NCI-H128 (cell line): Measurements from ENCODE around the gene MPO.

Source experiments
- DNase-seq: peaks from one replicate; lab custom pipeline; 2025; ENCODE audit not compliant: unreplicated experiment; lab: John Stamatoyannopoulos, UW

MPO gene

DNA sequence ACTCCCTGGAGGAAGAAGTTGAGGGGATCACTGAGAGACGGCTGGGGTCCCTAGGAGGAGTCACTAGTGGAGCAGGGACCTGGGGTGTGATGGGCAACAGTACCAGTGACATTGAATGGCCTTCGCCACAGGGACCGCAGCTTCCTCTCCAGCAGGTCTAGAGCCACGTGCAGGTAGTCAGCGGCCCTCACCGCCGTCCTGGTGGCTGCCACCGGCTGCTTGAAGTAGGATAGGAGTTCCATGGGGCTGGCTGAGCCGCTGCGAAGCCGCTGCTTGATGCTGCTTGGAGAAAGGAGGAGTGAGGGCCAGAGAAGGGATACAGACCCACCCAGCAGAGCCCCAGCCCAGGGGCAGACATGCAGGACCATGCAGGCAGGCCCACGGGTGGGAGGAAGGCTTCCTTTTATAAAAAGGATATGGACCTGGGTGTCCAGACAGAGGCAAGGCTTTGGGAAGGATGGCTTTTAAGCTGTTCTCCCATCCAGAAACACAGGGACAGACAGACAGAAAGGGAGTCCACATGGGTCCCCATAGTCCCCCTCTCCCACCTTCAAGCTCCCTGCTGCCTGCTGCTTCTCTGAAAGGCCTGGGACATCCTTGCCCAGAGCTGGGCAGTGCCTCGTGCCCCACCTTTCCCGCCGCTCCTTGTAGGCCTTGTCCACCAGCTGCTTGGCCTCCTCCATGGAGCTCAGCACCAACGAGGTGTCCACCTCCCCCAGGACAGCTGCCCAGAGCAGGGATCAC lies 827 bp downstream of the MPO start:
- no peak for DNase-seq

DNA sequence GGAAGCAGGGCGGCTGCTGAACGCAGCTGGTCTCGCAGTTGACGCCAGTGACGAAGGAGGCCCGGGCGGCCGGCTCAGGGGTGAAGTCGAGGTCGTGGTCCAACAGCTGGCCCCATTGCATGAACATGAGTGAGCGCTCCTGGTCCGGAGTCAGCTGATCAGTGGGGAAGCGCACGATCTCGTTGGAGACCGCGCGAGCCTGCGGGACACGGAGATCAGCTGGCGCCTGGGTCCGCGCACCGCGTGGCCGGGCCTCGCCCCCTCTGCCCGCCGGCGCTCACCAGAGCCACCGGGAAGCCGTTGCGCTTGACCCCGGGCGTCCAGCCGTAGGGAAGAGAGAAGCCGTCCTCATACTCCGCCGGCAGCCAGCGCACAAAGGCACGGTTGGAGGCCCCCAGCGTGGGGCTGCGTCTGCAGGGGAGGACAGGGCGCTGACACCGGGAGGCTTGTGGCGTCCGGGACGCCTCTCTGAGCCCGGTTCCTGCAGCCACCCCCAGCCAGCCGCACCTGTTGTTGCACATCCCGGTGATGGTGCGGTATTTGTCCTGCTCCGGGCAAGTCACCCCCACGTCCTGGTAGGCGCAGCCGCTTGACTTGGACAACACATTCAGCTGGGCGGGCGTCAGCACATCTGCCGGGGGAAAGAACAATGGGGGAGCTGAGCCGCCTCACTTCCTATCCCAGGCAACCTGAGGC lies 1.6 kb downstream of the MPO start:
- no peak for DNase-seq

DNA sequence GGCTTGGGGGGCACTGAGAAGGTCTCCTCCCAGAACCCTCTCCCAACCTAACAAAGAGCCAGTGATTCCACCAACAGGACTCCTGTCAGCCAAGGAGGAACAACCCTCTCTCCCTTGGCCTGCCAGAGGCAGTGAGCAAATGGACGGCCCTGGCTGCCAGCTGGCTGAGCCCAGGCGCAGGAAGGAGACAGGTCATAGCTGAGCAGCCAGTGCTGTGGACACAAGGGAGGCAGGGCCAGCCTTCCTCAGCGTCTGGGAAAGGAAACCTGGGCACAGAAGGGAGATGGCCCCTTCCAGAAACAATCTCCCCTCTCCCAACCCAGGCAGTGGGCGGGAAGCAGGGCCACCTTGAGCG lies 2.1 kb downstream of the MPO start:
- no peak for DNase-seq

DNA sequence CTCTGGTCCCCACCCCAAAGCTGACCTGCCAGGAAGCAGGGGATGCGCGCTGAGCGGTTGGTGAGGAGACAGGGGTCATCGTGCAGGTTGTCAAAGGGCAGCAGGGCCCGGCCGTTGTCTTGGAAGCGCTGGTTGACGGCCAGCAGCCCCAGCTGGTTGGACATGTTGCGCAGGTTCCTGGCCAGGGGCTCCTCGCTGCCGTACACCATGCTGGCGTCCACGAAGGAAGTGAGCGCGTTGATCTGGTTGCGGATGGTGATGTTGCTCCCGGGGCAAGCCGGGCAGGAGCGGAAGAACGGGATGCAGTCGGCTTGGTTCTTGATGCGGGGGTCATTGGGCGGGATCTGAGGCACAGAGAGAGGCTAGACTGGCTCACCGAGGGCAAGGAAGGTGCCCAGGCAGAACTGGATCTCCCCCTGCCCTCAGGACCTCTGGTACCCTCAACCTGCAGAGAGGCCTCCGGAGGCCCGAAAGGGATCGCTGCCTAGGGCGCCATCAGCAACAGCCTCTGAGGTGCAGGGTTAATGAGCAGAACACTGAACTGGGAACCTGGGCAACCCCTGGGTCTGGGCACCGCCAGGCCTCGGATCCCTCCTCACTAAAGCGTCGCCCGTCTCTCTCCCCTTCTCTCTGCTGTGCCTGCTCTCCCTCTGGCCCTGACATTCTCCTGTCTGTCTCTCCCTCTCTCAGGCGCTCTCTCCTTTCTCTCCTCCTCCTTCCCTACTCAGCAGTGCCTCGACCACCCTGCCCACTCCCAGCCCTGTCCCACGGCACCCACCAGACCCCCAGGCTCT lies 2.7 kb downstream of the MPO start:
- no peak for DNase-seq

DNA sequence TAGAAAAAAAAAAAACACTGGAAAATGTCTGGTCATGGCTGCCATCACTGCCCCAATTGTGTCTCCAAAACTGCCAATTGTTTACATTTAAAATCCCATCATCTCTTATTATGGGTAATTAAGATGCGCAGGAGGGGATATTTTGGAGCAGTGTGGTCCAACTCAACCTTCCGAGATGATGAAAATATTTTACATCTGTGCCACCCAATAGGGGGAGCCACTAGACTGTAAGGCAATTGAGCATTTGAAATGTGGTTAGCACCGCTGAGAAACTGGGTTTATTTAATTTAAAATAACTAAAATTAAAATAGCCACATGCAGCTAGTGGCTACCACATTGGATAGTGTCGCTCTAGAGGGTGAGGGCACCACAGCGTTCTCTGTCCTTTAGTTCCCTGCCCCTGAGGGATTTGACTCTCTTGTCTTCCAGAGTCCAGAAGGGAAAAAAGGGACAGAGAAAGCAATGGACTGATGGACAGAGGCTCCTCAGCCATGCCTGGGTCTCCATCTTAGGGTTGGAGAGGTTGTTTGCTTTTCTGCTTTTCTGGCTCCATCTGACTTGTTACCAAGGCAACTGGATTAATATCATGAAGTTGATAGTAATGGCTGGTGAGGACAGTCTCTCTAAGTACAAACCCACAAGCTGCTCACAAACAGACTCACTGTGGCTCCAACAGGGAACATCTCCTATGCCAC lies 3.5 kb downstream of the MPO start:
- DNase-seq = no peak

DNA sequence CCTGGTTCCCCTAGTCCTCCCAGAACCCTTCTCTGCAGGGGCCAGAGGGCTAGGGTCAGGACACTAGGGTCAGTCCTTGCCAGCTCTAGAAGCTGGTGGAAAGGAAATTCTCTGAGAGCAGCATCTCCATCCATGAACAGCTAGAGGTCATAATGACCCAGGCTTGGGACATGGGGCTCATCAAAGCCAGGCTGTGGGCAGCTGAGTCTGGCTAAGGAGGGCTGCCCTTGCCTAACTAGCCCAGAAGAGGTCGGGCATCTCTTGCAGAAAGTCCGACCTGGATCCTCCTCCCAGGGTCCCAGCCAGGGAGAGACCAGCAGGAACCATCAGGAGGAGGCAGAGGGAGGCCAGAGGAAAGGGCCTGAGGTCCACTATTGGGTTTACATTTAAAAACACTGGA lies 4.3 kb downstream of the MPO start:
- no peak for DNase-seq

DNA sequence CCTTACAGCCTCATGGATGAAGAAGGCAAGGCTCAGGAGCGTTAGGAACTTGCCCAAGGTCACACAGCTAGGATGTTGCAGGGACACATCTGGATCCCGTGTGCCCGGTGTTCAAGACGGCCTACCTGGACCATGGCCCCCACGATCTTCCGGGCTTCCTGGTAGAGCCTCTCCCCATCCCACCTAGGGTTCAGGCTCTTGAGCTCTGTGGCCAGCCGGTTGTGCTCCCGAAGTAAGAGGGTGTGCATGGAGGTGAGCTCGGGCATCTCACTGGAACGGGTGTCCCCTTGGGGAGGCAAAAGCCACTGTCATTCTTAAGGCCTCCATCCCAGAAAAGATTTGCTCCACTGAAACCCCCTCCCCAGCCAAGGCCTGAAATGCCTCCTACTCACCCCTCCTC lies 5.3 kb downstream of the MPO start:
- no peak for DNase-seq

DNA sequence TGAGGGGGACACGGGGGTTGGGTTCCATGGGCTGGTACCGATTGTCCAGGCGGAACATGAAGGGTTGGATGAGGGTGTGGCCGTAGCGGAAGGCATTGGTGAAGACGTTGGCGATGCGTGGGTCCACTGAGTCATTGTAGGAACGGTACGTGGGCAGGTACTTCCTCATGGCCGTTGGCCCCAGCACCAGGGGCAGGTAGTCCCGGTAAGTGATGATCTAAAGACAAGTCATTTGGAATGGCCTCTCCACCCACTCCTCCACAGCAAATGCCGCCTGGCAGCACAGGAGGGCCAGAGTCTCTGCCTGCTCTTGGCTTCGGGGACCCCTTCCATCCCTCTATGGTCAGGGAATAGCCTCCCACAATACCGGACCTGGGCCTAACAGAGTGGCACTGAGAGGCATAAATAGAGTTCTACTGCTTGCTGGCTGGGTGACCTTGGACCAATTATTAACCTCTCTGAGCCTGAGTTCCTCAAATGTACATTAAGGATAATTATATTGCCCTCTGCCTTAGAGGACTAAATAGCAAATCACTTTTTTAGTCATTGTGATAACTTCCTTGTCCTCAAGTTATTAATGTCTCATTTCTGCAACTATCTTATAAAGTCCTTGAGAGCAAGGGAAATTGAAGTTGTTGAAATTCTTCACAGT lies 7.2 kb downstream of the MPO start:
- DNase-seq = no peak

DNA sequence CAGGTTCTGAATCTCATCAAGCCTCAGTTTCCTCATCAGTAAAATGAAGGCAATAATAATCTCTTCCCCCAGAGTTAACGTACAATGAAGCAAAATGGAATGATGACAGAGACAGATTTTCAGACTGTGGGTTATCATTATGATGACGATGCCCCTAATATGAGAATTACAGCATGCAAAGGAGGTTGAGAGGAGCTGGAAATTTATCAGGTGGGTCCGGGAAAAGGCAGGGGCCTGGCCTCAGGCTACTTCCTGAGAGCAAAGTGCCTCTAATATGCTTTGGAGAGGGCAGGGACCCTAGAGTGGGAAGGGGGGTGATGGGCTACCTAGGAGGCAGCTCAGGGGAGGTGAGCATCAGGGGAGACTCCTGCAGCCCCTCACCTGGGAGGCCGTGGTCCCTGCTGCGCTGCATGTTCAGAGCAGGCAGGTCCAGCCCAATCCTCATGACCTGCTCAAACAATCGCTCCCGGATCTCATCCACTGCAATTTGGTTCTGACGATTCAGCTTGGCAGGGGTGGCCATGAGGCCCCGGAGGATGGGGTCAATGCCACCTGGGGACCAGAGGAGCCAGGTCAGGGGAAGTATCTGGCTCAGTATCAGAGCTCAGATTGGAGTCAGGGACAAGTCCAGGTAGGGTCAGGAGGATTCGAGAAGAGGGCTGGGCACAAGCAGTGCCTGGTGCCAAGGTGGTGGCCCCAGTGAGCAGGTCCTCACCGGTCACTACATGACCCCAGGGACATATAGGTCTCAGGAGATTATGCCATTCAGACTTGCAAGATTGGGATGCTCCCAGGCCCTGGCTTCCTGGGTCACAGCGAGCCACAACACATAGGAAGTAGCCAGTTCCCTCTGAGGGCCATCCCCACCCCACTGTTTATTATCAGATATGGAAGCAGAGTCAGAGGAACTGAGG lies 8.1 kb downstream of the MPO start:
- DNase-seq = no peak

DNA sequence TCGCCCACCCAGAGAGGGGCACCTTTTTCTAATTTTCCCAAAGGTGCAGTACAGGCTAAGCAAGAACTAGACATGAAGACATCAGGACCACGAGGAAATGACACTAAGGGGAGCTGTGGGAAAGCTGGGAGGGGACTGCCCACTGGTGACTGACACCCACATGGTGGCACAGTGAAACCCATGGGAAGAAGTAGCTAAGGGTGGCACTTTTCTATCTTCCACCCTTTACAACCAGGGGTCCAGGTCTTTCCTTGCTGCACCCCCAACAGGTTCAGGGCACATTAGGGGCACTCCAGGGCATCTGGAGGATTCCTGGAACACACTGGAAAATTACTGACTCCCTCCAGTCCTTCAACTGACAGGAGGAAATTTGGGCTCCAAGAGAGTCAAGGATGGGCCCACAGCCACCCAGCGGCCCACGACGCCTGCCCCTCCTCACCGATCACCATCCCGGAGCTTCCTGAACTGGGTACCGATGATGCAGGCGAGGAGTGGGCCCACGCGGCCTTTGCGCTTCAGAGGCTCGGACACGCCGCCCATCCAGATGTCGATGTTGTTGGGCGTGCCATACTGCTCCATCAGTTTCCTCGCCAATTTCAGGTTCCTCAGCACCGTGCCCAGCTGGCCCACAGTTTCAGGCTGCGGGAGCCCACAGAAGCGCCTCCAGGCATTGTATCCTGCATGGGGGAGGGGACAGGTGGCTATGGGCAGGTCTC lies 9.4 kb downstream of the MPO start:
- DNase-seq = no peak

DNA sequence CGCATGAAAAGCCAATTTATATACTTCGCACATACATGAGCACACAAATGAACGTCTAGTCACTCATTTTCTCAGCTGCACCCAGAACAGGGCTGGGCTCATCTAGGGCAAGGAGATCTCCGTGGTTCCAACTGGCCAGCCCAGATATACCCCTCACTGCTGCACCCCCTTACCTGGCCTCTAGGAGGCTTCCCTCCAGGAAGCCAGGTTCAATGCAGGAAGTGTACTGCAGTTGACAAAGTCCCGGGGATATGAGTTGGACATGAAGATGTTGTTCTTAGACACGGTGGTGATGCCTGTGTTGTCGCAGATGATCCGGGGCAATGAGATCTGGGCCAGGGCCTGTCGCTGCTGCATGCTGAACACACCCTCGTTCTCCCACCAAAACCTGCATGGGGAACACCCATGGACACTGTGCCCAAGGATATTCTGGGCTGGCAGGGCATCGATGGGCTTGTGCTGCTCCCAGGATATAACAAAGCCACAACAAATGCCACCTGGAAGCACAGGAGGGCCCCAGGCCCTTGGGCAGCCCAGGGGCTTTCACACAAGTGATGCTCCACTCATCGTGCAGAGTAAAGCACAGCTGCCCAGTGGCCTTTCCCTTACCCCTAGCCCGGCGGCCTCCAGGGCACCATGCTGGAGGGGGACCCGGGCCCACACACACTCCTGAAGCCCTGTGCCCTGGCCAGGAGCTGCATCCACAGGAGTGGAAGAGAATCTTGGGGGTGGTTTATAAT lies 10.1 kb downstream of the MPO start:
- DNase-seq = no peak

DNA sequence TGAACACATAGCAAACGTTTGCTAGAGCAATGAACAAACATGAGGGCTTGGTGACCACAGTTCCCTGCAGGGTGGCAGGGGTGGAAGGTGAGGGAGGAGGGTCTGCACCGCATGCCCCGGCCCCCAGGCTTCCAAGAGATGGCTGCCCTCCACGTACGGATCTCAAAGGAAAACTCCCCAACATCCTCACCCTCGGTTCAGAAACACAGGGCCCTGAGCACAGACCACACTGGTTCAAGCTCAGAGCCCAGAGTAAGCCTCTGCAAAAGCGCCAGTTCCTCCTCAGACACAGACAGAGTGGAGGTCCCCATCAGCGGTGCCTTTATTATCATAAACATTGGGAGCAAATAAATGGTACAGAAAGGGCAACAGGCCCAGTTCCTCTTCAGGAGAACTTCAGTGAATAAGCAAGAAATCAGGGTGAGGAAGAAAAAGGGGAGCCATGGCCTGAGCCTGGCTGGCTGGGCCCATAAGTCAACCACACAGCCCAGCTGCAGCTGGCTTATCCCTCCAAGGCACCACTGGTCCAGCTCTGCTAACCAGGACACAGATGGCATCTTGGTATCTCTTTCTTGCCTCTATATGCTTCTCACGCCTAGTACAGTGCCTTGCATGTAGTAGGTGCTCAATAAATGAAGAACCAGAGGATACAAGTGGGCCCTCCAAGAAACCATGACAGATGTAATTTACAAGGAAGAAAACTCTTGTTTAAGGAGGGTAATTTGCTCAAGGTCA lies 11.0 kb downstream of the MPO start:
- no peak for DNase-seq

DNA sequence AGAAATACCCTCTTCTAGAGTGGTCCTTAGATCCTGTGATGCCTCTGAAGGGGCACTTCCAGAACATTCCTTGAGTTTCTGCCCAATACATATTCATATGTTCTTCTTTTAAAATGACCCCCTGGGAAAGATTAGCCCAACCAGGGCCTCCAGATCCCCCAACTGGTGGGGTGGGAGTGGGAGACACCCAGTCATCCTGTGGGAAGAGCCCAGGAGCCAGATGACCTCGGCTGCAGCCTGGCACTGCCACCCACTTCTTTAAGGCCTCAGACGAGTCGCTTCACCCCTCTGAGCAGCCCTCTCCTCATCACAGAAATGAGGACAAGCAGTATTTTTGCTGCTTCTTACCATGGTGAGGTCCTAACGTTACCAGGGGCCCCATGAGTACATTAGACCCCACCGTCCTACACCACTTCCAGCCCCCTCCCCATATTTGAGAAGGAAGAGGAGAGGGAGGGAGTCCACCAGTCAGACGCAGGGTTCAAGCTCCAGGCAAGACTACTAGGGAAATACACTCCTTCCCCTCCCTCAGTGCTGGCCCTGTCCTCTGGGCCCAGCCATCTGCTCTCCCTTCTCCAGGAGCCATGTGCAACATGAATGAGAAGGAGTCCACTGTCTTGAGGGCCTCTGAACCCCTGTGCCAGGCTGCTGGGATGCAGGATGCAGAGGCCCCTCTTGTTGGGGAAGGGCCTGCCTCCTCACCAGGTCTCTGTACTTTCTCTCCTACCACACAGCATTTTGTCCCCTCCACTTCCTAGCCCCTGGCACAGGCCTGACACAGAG lies 11.8 kb downstream of the MPO start:
- no peak for DNase-seq

DNA sequence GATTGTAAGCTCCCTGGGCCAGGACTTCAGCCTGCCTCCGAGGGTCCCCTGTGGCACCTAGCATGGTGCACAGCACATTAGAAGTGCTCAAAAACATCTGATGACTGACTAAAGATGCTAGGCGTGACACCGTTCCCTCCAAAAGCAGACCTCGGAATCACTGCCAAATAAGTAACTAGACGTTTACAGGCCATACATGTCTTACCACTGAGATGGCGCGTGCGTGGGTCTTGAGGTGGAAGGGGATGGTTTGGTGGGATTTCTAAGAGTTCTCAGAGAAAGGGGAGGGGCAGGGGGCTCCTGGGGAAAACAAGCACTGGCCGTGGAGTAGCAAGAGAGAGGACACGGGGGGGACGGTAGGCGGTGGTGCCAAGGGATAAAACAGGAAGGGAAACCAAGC lies 12.4 kb downstream of the MPO start:
- no peak for DNase-seq

DNA sequence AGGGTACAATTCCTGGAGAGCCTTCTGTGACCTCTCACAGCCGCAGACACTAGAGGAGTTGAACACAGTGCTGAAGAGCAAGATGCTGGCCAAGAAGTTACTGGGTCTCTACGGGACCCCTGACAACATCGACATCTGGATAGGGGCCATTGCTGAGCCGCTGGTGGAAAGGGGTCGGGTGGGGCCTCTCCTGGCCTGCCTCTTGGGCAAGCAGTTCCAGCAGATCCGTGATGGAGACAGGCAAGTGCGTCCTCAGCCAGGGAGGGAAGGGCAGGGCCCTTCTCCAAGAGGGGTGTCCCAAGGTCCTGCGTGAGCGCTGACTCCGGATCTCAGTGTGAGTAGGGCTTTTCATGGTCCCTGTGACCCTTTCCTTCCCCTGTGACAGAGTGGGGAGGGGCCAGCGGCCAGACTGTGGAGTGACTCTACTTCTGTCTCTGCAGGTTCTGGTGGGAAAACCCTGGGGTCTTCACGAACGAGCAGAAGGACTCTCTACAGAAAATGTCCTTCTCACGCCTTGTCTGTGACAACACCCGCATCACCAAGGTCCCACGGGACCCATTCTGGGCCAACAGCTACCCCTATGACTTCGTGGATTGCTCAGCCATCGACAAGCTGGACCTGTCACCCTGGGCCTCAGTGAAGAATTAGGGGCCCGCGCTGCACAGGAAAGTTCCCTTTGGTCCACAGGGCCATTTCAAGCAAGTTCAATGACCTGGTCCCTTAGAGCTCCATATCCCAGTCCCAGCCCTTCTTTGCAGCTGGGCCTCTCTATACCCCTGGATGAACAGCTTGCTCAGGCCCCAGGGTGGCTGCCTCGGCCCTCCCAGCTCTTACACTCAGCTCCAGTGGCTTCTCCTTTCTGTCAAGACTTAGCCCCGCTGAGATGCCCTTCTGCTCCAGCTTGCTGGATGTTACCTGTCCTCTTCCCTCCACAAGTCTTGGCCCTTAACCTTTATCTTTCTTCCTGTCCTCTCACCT lies 13.1 kb downstream of the MPO start:
- DNase-seq = no peak
